CD4-positive, alpha-beta T cell treated with Interleukin-10 for 1 hour (primary cell): ENCODE data around the gene GPD1L.
"Not testable (repeated sequence)": the region's sequence is repeated elsewhere in the genome, so short reads cannot be mapped to it uniquely, and the experiment has no call there.

Experiments
- DNase-seq: peaks from one replicate; pipeline ENCODE4 v3.0.0-alpha.2; 2020

GPD1L gene

DNA sequence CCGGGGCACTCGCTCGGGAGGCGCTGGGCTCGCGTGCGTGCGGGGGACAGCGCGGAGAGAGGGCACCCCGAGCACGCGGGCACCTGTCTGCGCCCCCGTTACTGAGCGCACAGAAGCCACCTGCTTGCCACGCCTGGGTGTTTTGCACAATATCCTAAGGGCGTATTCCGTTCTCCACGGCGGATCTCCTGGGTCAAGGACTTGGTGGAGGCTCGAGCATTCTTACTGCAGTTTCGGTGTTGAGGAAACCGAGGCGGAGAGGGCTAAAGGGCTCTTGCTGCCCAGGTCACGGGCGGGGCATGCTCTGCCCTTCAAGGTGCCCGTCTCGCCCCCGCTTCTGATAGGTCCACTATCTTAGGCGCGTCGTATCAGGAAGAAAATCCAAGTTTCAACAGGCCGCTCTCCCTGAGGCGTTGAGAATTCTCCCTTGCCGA, 526 bp downstream of the GPD1L start:
- peak; percentile 15 for DNase-seq

DNA sequence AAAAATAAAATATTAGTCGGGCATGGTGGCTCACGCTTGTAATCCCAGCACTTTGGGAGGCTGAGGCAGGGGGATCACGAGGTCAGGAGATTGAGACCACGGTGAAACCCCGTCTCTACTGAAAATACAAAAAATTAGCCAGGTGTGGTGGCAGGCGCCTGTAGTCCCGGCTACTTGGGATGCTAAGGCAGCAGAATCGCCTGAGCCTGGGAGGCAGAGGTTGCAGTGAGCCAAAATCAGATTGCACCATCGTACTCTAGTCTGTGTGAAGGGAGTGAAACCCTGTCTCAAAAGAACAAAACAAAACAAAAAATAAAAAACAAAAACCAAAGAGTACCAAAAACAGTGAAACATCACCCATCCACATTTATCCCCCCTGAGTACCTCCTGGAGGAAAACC, 1.8 kb downstream of the GPD1L start:
- DNase-seq = not testable (repeated sequence)

DNA sequence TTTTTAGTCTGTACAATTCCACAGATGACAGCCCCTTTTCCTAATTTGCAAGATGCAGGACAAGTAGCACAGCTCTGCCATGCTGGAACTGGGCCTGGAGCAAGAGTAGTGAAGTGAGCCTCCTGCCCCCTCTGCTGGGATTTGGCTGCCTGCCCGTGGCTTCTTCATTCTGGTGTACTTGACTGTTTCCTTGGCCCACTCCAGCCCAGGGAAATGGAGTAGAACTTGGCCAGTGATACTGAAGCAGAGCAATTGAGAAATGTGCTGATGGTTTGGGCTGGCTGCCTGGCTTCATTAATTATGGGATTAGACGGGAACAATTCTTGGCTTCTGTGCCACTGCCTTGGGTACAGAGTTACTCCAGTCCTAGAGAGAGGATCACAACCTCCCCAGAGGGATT, 2.8 kb downstream of the GPD1L start:
- no peak for DNase-seq

DNA sequence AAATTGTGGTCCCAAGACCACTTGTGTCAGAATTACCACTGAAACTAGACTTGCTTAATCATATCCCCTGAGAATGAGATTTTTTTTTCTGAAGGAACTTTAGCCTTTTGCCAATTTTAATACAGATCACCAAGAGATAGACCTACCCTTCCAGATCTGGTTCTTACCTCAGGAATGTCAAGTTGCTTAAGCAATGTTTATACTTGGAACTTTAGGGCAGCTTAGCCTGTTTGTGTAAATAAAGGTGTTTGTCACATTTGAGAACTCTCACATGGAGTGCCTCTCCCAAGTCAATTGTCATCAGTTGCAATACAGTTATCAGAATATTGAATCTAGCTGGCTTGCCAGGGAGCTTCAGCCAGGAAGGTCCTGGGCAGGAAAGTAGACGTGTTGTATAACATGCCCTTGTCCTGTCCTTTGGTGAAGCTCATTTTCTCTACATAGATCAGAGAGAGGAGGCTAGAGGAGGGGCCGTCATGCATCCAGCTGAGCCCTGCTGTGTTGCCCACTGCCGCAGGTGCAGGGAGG, 3.9 kb downstream of the GPD1L start:
- DNase-seq = no peak

DNA sequence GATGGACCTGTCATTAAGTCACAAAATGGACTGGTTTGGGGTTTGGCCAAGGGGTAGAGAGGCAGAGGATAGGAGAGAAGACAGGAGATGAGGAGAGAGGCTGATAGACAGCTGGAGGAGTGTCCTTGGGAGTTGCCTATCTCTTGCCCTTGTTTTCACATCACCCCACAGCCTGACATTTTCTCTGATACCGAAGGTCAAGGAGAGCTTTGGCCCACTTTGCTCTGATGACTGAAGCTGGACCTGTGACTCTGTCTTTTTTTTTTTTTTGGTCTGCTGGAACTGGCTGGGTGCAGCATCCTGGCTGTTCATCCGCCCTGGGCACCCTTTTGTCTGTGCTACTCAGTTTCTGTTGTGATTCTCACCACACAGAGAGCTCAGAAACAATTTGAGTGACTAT, 5.1 kb downstream of the GPD1L start:
- no peak for DNase-seq

DNA sequence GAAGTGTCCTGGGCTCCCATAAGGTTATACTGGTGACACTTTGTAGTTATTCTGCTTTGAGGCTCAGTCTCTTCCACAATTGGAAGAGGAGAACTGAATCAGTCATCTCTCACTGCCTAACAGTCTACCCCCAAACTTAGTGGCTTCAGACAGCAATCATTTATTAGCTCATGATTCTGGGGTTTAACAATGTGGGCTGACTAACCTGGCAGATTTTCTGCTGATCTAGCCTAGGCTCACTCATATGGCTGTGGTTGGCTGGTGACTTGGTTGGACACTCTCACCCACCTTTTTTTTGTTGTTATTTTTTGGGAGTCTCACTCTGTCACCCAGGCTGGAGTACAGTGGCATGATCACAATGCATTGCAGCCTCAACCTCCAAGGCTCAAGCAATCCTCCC, 7.1 kb downstream of the GPD1L start:
- DNase-seq = no peak

DNA sequence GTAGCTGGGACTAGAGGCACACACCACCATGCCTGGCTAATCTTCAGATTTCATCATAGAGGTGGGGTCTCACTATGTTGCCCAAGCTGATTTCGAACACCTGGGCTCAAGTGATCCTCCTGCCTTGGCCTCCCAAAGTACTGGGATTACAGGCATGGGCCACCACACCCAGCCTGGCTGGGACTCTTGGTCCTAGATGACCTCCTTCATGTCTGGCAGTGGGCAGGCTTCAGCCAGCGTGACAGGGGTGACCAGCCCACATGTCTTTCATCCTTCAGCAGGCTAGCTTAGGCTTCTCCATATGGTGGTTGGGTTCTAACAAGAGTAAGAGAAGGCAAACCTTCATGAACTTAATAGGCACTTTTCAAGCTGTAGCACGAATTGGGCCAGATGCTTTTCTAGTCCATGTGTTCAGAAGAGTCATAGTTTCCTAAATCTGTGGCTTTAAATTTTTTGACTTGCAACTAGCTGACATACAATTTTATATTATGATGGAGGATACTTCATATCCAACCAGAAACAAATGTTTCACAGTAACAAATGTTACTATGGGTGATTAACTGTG, 7.6 kb downstream of the GPD1L start:
- no peak for DNase-seq

DNA sequence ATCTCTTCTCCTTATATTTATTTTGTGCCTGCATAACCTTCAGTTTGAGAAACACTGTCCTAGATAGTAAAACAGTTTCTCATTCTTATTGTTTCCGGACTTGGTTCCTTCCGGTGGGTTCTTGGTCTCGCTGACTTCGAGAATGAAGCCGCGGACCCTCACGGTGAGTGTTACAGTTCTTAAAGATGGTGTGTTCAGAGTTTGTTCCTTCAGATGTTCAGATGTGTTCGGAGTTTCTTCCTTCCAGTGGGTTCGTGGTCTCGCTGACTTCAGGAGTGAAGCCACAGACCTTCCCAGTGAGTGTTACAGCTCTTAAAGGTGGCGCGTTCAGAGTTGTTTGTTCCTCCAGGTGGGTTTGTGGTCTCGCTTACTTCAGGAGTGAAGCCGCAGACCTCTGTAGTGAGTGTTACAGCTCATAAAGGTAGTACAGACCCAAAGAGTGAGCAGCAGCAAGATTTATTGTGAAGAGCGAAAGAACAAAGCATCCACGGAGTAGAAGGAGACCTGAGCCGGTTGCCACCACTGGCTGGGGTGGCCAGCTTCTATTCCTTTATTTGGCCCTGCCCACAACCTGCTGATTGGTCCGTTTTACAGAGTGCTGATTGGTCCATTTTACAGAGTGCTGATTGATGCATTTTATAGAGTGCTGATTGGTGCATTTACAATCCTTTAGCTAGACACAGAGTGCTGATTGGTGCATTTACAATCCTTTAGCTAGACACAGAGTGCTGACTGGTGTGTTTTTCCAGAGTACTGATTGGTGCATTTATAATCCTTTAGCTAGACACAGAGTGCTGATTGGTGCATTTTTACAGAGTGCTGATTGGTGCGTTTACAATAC, 8.3 kb downstream of the GPD1L start:
- peak; percentile 79 for DNase-seq

DNA sequence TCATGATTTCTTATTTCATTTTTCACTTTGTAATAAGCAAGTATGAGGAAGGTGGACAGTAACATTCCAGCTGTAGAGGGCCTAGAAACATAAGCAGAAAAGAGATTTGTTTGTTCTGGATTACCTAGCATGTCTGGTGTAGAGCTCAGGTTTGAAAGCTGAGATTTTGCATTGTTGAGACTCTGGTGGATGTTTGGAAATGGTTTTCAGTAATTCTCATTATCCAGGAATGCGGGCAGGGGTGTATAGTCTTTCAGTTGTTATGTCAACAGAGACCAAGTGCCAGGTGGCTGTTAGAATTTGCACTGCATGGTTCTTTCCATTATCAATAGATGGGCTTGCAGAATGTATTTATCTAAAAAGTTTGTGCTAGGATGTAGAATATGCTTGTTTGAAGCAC, 10.9 kb downstream of the GPD1L start:
- no peak for DNase-seq

DNA sequence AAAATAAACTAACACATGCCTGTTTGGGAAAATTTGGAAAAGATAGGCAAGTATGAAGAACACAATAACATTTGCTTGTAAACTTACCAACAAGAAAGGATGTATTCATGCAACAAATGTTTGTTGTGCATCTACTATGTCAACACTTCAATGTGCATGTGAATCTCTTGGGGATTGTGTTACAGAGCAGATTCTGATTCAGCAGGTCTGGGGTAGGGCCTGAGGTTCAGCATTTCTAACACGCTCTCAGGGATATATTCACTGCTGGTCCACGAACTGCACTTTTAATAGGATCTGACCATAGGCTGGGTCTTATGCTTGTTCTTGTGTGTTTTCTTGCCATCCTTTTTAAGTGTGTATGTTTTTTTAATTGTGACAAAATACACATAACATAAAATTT, 11.8 kb downstream of the GPD1L start:
- DNase-seq = no peak

DNA sequence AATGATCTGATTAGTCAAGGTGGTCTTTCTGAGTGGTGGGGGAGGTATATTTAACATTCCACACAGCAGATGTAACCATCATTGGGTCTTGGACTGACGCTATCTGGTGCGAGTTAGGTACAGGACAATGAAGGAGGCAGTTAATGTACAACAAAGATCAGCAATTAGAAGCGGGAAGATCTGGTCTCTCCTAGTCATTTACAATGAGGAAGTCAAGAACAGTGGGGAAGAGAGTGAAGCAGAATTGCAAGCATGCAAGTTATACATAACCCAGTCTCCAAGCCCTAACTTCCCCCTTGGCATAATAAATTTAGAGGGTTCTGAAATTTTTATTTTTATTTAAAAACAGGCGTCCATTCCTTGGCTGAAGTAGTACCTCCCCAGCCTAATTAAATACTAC, 14.1 kb downstream of the GPD1L start:
- no peak for DNase-seq

DNA sequence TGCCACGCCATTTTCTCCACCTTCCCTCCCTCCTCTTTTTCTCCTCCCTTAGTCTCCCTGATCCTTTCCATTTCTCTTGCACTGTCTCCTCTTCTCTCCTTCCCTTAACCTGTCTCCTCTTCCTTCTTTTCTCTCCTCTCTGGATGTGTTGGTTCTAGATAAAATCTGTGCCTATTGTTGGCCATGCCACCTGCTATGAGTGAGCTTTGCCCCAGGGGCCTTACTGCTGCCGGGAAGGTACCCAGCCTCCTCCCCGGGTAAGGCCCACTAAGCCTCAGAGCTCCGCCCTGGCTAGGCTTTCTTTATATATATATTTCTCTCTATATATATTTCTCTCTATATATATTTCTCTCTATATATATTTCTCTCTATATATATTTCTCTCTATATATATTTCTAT, 14.7 kb downstream of the GPD1L start:
- DNase-seq = no peak

DNA sequence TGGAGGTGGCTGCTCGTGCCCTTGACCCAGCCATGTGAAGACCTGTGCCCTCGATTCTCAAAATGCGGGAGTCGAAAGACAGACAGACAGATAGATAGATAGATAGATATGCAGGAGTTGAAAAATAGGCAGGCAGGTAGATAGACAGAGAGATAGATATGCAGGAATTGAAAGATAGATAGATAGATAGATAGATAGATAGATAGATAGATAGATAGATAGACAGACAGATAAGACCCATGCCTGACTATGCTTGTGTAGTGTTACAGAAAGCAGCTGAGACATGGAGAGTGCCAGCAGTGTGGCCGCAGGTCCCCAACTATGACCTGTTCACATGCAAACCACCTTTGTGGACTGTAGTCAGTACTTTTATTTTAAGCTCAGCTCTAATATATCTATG, 17.2 kb downstream of the GPD1L start:
- no peak for DNase-seq

DNA sequence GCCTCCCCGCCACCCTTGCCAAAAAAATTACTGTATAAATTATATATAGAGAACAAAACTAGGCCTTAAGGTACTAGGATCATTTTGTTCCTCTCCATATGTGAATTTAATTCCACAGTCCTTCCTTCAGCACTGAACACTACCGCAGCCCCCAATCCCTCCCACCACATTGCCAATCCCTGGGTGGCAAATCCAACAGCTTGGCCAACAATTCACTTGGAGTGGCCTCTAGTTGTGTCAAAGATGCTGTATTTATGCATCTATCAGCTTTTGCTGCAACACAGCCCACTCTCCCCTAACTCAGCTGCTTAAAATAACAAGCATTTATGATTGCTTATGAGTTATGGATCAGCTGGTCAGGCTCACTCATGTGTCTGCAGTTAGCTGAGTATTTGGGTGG, 18.6 kb downstream of the GPD1L start:
- no peak for DNase-seq

DNA sequence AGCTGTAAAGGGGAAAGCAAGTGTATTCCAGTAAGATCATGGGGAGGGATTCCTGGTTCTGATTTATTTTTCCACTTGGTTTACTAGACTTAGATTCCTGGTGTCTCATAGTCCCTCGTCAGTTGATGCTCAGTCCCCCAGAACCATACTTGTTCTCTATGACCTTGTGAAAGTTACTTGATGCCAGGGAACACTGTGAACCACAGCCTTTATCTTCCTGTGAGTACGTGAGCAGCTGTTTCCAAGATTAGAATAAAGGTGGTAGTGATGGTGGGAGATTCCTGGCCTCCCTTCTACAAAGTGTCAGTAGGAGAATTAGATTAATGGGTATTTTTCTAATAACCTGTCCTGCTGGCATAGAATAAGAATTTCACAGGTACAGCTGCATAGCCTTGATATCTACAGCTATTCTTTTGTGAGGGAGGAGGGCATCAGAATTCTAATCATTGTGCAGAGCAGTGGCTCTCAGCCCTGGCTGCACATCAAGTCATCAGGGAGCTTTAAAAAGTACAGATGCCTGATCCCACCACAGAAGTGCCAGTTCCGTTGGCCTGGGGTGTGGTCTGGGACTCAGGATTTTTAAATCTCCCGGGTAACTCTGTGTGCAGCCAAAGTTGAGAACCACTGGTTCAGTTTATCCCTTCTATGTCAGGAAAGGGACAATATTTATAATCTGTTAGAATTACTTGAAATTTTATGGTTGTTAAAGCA, 20.0 kb downstream of the GPD1L start:
- DNase-seq = no peak

DNA sequence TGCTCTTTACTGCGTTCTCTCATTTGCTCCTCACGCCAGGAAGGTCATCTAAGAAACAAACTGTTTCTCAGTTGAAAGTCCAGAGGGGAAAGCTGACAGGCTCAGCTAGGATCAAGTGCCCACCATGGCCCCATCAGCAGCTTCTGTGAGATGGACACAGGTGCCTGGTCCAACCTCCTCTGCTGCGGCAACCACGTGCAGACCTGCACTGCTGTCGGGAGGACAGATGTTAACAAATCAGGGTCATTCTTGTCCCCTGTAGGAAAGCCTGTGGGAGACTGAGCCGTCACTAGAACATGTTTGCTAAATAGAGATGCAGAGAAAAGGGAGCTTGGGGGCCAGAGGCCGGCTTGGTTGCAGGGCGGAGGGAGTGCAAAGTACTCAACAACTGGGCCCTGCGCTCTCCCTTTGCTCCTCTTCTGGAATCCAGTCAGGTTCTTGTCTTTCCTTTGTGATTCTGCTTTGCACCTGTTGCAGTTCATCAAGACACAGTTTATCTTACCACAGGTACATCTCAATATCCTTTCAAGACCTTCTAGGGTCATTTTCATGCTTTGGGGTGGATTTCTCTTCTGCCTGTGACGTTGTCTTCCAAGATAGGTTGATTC, 20.9 kb downstream of the GPD1L start:
- DNase-seq = no peak

DNA sequence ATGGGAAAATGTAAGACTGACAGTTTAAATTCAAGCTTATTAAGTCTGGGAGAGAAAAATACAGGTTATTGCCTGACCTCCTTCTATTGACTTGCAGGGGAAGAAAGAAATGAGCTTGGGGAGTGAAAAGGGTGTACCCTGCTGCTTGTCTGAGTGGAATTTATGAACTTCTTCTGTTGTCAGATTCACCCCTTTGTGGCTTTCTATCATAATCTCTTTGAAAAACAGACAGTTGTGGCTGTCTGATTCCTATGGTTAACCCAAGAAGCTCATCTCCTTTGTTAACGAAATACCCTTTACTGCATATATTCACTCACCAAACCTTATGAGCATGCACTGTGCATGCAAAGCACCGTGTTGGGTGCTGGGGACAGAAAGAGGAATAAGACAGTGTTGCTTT, 22.5 kb downstream of the GPD1L start:
- no peak for DNase-seq

DNA sequence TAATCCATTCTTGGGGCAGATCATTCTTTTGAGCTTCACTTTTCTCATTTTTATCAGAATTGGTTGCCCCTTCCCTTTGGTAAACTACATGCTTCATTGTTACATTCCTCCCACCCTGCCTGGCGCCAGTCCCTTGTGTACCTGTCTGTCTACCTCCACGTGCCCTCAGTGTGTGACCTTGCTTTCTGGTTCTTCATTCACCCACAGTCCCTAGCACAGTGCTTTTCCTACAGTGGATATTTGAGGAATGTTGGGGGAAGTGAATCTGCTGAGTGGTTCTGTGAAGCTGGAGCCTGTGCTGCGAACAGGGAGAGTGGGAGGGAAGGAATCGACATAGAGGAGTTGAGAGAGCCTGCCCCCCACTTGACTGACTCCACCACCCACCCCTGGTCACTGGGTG, 23.4 kb downstream of the GPD1L start:
- DNase-seq = no peak

DNA sequence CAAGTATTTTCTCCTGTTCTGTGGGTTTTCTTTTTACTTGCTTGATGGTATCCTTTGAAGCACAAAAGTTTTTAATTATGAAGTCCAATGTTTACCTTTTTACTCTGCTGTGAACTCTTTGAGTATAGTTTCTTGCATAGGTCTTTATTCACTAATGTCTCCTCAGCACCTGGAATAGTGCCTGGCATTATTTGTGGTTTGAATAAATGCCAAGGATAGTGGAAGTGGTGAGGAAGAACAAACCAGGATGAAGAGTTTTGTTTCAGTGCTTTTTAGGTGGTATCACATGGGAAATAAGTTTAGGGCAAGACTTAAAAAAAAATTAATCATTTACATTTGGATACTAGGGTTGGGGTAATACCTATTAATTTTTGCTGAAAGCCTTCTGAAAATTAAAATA, 25.7 kb downstream of the GPD1L start:
- DNase-seq = no peak

DNA sequence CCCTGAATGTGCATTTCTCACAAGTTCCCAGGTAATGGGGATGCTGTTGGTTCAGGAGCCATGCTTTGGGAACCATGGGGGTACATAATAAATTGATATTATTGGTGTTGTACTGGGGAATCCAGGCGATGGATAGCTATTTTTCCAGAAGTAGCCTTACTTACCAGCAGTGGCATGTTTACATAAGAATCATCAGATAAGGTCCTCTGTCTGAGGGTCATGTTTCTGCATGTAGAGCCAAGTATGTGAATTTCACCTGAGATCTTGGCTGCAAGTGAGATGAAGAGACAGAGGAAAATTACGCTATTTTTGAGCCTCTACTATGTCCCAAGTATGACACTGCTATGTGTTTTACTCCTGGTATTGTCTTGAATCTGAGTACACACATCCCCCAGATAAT, 26.3 kb downstream of the GPD1L start:
- DNase-seq = no peak

DNA sequence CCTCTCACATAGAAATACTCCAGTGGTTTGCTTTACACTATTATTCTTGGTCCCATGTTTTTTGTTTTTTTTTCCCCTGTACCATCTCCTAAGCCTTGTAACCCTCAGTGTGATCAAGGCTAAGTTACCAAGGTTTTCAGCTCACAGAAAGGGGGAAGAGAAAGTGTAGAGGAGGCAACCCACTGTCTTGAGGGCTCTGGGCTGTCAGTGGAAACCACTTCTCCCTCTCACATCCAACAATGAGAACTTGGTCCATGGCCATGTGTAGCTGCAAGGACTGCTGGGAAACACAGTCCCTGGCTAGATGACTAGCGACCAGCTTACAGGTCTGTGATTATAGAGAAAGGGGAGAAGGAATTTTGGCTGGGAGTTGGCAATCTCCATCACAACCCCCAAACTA, 30.3 kb downstream of the GPD1L start:
- no peak for DNase-seq

DNA sequence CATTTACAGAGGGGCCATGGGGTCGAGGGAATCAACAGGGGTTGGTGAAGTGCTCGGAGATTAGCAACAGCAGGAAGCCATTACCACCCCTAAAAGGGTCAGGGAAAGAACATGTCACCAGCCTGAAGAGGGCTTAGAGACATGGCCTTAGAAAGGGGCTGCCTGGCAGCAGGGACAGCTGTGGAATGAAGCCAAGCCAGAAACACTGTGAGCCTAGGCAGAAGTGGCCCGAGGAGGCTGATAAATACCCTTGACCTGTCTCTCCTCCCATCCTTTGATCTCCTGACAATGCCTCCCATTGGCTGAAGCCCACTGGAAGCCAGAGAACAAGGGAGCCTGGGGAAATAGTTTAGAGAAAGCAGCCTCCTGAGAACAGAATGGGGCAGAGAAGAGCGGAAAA, 31.4 kb downstream of the GPD1L start:
- DNase-seq = no peak

DNA sequence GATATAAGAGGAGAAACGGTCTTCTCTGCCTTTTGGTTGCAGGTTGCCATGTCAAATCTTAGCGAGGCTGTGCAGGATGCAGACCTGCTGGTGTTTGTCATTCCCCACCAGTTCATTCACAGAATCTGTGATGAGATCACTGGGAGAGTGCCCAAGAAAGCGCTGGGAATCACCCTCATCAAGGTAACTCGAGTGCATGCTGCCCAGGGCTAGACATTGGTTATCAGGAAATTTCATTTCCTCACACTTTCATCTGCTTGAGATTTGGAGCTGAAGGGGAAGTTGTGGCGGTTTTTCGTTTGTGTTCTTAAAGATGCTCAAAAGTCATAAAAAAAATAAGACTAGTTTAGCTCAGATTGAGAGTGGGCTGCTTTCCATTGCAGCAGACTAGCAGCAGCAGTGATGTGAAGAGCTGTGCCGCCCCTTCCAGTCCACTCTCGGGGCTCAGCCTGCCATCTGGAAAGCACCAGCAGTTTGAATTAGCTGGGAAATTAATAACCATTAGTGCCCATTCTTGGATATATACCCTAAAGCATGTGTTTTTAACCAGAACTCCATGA, 32.2 kb downstream of the GPD1L start:
- DNase-seq = no peak
